GM12878 (cell line): ENCODE results near the gene ISCU. TPM values are rescaled to one million over a fixed set of nuclear protein-coding genes. Genes with fewer than 3 reads are reported as not detected.

ENCODE experiments used
- DPF2 ChIP-seq: fragments of 450-650 bp; IDR thresholded peaks from 2 replicates; pipeline ENCODE4 v1.6.1; 2017; ENCODE audit warnings: mild to moderate bottlenecking
- FOS ChIP-seq: IDR thresholded peaks from 3 replicates; pipeline ENCODE4 v1.6.1; 2011; ENCODE audit warnings: borderline replicate concordance; ENCODE audit not compliant: insufficient read length; ENCODE audit errors: extremely low read depth
- GATAD2B ChIP-seq: fragments of 450-650 bp; conservative IDR thresholded peaks from 2 replicates; pipeline ENCODE4 v1.6.1; 2017; ENCODE audit warnings: low read depth, mild to moderate bottlenecking, moderate library complexity
- LARP7 ChIP-seq: fragments of 450-650 bp; IDR thresholded peaks from 2 replicates; pipeline ENCODE4 v1.6.1; 2017; ENCODE audit warnings: mild to moderate bottlenecking
- POLR2AphosphoS5 ChIP-seq: IDR thresholded peaks from 2 replicates; pipeline ENCODE4 v1.6.1; 2011; ENCODE audit warnings: mild to moderate bottlenecking, low read length, inconsistent platforms
- RUNX3 ChIP-seq: IDR thresholded peaks from 2 replicates; pipeline ENCODE4 v1.6.1; 2012; ENCODE audit warnings: low read length, inconsistent platforms
- SPI1 ChIP-seq: IDR thresholded peaks from 2 replicates; pipeline ENCODE4 v1.6.1; 2011; ENCODE audit warnings: low read depth, mild to moderate bottlenecking, low read length, moderate library complexity, borderline replicate concordance; ENCODE audit not compliant: insufficient read depth
- ZNF384 ChIP-seq: IDR thresholded peaks from 2 replicates; pipeline ENCODE4 v1.6.1; 2012; ENCODE audit warnings: low read depth, mild to moderate bottlenecking, low read length, improper control_type of control experiment, borderline replicate concordance
- polyA plus RNA-seq, 11 experiments: library from polyadenylated mRNA; depleted of rRNA in 4 of 11; unstranded in 6 of 11; stranded (reverse) in 5 of 11; fragments of >200 nt; fragmentation: Nextera tagmentation in 4 of 11; fragmentation: Illumina TruSeq in 1 of 11; extraction: Ambion mirVana in 4 of 11; extraction: Trizol in 1 of 11; gene quantifications; 1 replicate in 1 of 11; 2 replicates in 10 of 11; pipeline versions ENCODE4 v1.2.1 to v1.2.3, GENCODE V29; 2011 to 2016; ENCODE audit warnings: inconsistent platforms in 2 of 11, missing spikeins in 2 of 11, low read depth in 1 of 11
- total RNA-seq, 4 experiments: library from RNA; depleted of rRNA in 3 of 4; stranded (reverse); fragments of >200 nt in 3 of 4; fragmentation: Illumina TruSeq in 1 of 4; extraction: Trizol in 1 of 4; gene quantifications; 2 replicates each; pipeline versions ENCODE4 v1.2.1 to v1.2.3, GENCODE V29; 2013 to 2021
- TF ChIP-seq, protein P1 (sequence below): fragments of 450-650 bp; IDR thresholded peaks from 2 replicates; pipeline ENCODE4 v1.6.1; 2017; ENCODE audit warnings: borderline replicate concordance
- TF ChIP-seq, protein P2 (sequence below): fragments of 450-650 bp; IDR thresholded peaks from 2 replicates; pipeline ENCODE4 v1.6.1; 2014; ENCODE audit warnings: mild to moderate bottlenecking
- TF ChIP-seq, protein P3 (sequence below): IDR thresholded peaks from 2 replicates; pipeline ENCODE4 v1.6.1; 2012; ENCODE audit warnings: low read depth, low read length, improper control_type of control experiment
- TF ChIP-seq, protein P4 (sequence below): fragments of 450-650 bp; IDR thresholded peaks from 2 replicates; pipeline ENCODE4 v1.6.1; 2018; ENCODE audit warnings: borderline replicate concordance, mild to moderate bottlenecking; ENCODE audit not compliant: partially characterized antibody
- TF ChIP-seq, protein P5 (sequence below): IDR thresholded peaks from 2 replicates; pipeline ENCODE4 v1.6.1; 2012; ENCODE audit warnings: mild to moderate bottlenecking, low read depth, low read length

Gene ISCU
- total and polyA plus RNA-seq, 10 of the 15 experiments (the other 5 are each of a cell fraction or from before 2014, with no cell fraction given), result 32.8 to 260 (median 127) TPM

DNA sequence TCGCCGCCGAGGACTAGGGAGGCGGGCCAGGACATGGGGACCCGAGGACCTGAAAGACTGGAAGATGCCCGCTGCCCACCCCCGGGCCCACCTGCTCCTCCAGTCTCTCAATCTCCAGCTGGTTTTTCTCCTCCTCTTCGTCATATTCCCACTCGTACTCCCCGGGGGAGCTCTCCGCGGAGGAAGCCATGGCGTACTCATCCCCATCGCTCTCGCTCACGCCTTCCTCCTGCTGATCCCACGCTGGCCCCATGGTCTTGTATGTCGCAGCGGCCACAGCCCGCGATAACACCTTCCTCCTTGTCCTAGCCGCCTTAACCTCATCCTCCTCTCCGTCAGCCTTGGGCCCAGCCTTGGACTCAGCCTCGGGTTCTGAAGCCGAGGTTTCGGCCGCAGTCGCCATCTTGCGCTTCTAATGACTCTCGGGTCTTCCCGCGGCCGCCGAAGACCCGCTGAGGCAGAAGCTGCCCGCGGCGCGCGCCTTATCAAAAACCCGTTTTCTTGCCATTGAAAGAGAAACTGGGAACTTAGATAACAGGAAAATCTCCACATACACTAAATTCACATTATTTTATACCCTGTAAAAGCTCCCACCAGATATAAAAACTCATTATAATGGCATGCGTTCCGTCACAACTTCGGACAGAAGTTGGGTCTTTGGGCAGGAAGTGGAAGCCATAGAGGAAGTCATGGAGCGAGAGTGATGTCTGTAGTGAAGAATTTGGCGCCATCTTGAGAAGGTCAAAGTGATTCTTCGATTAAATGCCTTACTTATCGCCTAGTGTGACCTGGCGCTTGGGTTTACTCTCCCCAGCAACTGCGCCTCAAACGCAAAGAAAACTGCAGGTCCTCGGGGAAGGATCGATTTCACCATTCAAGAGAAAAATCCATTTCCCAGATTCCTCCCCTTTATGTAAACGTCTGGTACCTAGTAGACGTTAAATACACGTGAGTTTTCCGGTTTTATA is 1.4 kb upstream of the ISCU start, which contains the start of gene SART3 (continued):
- TF ChIP-seq, protein P1, sequence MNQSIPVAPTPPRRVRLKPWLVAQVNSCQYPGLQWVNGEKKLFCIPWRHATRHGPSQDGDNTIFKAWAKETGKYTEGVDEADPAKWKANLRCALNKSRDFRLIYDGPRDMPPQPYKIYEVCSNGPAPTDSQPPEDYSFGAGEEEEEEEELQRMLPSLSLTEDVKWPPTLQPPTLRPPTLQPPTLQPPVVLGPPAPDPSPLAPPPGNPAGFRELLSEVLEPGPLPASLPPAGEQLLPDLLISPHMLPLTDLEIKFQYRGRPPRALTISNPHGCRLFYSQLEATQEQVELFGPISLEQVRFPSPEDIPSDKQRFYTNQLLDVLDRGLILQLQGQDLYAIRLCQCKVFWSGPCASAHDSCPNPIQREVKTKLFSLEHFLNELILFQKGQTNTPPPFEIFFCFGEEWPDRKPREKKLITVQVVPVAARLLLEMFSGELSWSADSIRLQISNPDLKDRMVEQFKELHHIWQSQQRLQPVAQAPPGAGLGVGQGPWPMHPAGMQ, result peak; percentile 98
- peak; percentile 90 for TF ChIP-seq POLR2AphosphoS5
- no peak for TF ChIP-seq FOS
- TF ChIP-seq, protein P2, sequence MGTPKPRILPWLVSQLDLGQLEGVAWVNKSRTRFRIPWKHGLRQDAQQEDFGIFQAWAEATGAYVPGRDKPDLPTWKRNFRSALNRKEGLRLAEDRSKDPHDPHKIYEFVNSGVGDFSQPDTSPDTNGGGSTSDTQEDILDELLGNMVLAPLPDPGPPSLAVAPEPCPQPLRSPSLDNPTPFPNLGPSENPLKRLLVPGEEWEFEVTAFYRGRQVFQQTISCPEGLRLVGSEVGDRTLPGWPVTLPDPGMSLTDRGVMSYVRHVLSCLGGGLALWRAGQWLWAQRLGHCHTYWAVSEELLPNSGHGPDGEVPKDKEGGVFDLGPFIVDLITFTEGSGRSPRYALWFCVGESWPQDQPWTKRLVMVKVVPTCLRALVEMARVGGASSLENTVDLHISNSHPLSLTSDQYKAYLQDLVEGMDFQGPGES, result no peak
- TF ChIP-seq, protein P3, sequence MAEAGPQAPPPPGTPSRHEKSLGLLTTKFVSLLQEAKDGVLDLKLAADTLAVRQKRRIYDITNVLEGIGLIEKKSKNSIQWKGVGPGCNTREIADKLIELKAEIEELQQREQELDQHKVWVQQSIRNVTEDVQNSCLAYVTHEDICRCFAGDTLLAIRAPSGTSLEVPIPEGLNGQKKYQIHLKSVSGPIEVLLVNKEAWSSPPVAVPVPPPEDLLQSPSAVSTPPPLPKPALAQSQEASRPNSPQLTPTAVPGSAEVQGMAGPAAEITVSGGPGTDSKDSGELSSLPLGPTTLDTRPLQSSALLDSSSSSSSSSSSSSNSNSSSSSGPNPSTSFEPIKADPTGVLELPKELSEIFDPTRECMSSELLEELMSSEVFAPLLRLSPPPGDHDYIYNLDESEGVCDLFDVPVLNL, result 0 out of 2 replicates have a peak, but pooled peaks have one; percentile 50
- 0 out of 2 replicates have a peak, but pooled peaks have one; percentile 15 for TF ChIP-seq GATAD2B
- TF ChIP-seq LARP7, result peak; percentile 65; the same call in 1 of the 2 replicates
- 0 out of 2 replicates have a peak, but pooled peaks have one; percentile 12 for TF ChIP-seq DPF2
- no peak for TF ChIP-seq RUNX3
- peak; percentile 75; the same call in 1 of the 2 replicates for TF ChIP-seq SPI1
- TF ChIP-seq, protein P4, sequence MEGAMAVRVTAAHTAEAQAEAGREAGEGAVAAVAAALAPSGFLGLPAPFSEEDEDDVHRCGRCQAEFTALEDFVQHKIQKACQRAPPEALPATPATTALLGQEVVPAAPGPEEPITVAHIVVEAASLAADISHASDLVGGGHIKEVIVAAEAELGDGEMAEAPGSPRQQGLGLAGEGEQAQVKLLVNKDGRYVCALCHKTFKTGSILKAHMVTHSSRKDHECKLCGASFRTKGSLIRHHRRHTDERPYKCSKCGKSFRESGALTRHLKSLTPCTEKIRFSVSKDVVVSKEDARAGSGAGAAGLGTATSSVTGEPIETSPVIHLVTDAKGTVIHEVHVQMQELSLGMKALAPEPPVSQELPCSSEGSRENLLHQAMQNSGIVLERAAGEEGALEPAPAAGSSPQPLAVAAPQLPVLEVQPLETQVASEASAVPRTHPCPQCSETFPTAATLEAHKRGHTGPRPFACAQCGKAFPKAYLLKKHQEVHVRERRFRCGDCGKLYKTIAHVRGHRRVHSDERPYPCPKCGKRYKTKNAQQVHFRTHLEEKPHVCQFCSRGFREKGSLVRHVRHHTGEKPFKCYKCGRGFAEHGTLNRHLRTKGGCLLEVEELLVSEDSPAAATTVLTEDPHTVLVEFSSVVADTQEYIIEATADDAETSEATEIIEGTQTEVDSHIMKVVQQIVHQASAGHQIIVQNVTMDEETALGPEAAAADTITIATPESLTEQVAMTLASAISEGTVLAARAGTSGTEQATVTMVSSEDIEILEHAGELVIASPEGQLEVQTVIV, result peak; percentile 8
- no peak for TF ChIP-seq ZNF384
- TF ChIP-seq, protein P5, sequence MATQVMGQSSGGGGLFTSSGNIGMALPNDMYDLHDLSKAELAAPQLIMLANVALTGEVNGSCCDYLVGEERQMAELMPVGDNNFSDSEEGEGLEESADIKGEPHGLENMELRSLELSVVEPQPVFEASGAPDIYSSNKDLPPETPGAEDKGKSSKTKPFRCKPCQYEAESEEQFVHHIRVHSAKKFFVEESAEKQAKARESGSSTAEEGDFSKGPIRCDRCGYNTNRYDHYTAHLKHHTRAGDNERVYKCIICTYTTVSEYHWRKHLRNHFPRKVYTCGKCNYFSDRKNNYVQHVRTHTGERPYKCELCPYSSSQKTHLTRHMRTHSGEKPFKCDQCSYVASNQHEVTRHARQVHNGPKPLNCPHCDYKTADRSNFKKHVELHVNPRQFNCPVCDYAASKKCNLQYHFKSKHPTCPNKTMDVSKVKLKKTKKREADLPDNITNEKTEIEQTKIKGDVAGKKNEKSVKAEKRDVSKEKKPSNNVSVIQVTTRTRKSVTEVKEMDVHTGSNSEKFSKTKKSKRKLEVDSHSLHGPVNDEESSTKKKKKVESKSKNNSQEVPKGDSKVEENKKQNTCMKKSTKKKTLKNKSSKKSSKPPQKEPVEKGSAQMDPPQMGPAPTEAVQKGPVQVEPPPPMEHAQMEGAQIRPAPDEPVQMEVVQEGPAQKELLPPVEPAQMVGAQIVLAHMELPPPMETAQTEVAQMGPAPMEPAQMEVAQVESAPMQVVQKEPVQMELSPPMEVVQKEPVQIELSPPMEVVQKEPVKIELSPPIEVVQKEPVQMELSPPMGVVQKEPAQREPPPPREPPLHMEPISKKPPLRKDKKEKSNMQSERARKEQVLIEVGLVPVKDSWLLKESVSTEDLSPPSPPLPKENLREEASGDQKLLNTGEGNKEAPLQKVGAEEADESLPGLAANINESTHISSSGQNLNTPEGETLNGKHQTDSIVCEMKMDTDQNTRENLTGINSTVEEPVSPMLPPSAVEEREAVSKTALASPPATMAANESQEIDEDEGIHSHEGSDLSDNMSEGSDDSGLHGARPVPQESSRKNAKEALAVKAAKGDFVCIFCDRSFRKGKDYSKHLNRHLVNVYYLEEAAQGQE, result no peak
